DOHH2 (cell line): ENCODE results near the gene ZNF136.

Source experiments
- CTCF ChIP-seq: fragments of 200-600 bp; sonication (generic); IDR thresholded peaks from one replicate; pipeline ENCODE4 v1.5.1; 2014; ENCODE audit warnings: antibody characterized with exemption, mild to moderate bottlenecking, low read depth, low read length; ENCODE audit not compliant: poor library complexity, severe bottlenecking
- EZH2phosphoT487 ChIP-seq: fragments of 200-600 bp; sonication (generic); IDR thresholded peaks from 2 replicates; pipeline ENCODE4 v1.6.1; 2017; ENCODE audit warnings: borderline replicate concordance, mild to moderate bottlenecking, antibody characterized with exemption, low read length, moderate library complexity, mixed read lengths

DNA sequence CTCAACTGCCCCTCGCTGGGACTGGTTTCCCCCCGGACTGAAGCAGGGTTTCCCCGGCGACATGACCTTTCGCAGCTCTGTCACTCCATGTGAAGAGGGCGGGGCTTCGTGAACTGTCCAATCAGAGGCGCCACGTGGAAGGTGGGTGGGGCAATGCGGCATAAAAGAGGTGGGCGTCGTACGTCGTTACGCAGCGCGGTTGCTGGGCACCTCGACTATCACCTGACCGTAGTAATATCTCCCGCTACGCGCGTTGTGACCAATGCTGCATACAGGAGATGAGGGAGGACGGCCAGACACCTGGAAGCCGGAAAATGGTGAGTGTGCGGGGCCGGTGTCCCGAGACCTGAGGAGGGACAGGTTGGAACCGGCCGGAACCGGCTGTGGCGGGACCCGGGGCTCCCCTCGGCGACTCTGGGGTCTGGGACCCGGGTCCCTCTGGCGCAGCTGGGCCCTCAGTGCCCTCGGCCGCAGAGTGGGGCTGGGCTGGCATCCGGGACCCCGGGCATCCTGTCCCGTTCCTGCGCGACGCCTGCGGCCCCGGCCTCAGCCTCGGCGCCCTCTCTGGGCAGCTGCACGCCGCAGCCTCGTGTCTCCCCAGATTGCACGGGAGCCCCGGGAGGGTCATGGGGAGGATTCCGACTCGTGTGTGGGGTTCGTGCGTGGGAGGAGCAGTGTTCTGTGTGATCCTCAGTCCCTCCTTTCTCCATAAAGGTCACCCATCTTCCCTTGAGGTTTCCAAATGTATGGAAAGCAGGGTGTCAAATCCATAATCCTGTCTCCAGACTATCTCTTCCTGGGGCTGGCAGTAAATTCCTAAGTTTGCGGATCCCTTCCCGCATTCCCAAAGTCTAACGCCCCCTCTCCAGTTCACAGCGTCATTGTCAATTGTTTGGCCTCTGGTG lies 32.2 kb downstream of the ZNF136 start:
- TF ChIP-seq CTCF (no peak), EZH2phosphoT487 (no peak)
